IMR-90 (cell line): ENCODE data around the gene CAMLG. TPM values are rescaled to one million over a fixed set of nuclear protein-coding genes. Genes with fewer than 3 reads are reported as not detected.

ENCODE experiments used
- ATAC-seq: fragments of 200-7000 bp; cut with Tn5 transposase; 2 replicates; pipeline ENCODE4 v1.9.1; 2020; ENCODE audit warnings: low read depth, mild to moderate bottlenecking, moderate library complexity
- BruUV-seq: library from RNA; stranded (reverse); fragments of 400-500 nt; replicated peaks from 2 replicates; lab custom pipeline; 2021; lab: Mats Ljungman, UMichigan
- CTCF ChIA-PET: fragments of 300-600 bp; formaldehyde crosslinking; extraction: SDS; loops from one replicate; lab custom pipeline; 2021; ENCODE audit warnings: antibody characterized with exemption; lab: Yijun Ruan, JAX
- POLR2A ChIA-PET: fragments of 300-600 bp; sonication (Branson Sonifier 250); formaldehyde crosslinking; loops from one replicate; lab custom pipeline; 2022; ENCODE audit warnings: antibody characterized with exemption; ENCODE audit not compliant: unreplicated experiment; lab: Charles Lee
- DNase-seq: peaks from one replicate; pipeline ENCODE4 v3.0.0; 2013
- H2AFZ ChIP-seq: replicated peaks from 2 replicates; pipeline ENCODE3; 2013; ENCODE audit warnings: low read length, mild to moderate bottlenecking; ENCODE audit not compliant: poor library complexity
- H2AK5ac ChIP-seq: 2 replicates; pipeline ENCODE4 v1.6.1; 2013; ENCODE audit warnings: low read depth, low read length, inconsistent platforms
- H2AK9ac ChIP-seq: replicated peaks from 2 replicates; pipeline ENCODE3; 2013; ENCODE audit warnings: mild to moderate bottlenecking, low read depth, low read length, moderate library complexity; ENCODE audit not compliant: poor library complexity
- H2BK120ac ChIP-seq: 2 replicates; pipeline ENCODE4 v1.6.1; 2013; ENCODE audit warnings: low read depth, low read length, inconsistent platforms
- H2BK15ac ChIP-seq: 3 replicates; pipeline ENCODE4 v1.6.1; 2013; ENCODE audit warnings: low read depth, low read length, inconsistent platforms
- H2BK20ac ChIP-seq: 2 replicates; pipeline ENCODE4 v1.6.1; 2013; ENCODE audit warnings: low read depth, mild to moderate bottlenecking, inconsistent platforms, low read length, moderate library complexity
- H2BK5ac ChIP-seq: 2 replicates; pipeline ENCODE4 v1.6.1; 2013; ENCODE audit warnings: mild to moderate bottlenecking, low read depth, low read length, inconsistent platforms; ENCODE audit not compliant: poor library complexity, severe bottlenecking
- H3K14ac ChIP-seq: replicated peaks from 2 replicates; pipeline ENCODE4 v1.6.1; 2013; ENCODE audit warnings: low read depth, low read length, inconsistent platforms
- H3K18ac ChIP-seq: 2 replicates; pipeline ENCODE4 v1.6.1; 2013; ENCODE audit warnings: low read depth, low read length, control low read depth
- H3K23ac ChIP-seq: 2 replicates; pipeline ENCODE4 v1.6.1; 2013; ENCODE audit warnings: low read depth, low read length, inconsistent platforms
- H3K27ac ChIP-seq: 2 replicates; pipeline ENCODE4 v1.5.1; 2013; ENCODE audit warnings: mild to moderate bottlenecking, control low read depth, low read length; ENCODE audit not compliant: insufficient read depth
- H3K27me3 ChIP-seq: 2 replicates; pipeline ENCODE4 v1.6.1; 2013; ENCODE audit warnings: low read length; ENCODE audit not compliant: control insufficient read depth, insufficient read depth
- H3K36me3 ChIP-seq: 2 replicates; pipeline ENCODE4 v1.6.1; 2013; ENCODE audit warnings: low read length, mixed read lengths; ENCODE audit not compliant: control insufficient read depth, insufficient read depth
- H3K4ac ChIP-seq: 2 replicates; pipeline ENCODE4 v1.6.1; 2013; ENCODE audit warnings: low read depth, low read length, inconsistent platforms
- H3K4me1 ChIP-seq: 2 replicates; pipeline ENCODE4 v1.6.1; 2013; ENCODE audit warnings: low read length, mixed read lengths; ENCODE audit not compliant: control insufficient read depth, insufficient read depth
- H3K4me2 ChIP-seq: 2 replicates; pipeline ENCODE4 v1.6.1; 2013; ENCODE audit warnings: low read depth, mild to moderate bottlenecking, control low read depth, low read length, moderate library complexity
- H3K4me3 ChIP-seq: 2 replicates; pipeline ENCODE4 v1.5.1; 2013; ENCODE audit warnings: low read depth, mild to moderate bottlenecking, control low read depth, low read length, moderate library complexity; ENCODE audit not compliant: insufficient read depth
- H3K56ac ChIP-seq: 2 replicates; pipeline ENCODE4 v1.6.1; 2013; ENCODE audit warnings: low read length, inconsistent platforms; ENCODE audit not compliant: insufficient read depth; ENCODE audit errors: extremely low read depth
- H3K79me1 ChIP-seq, 2 experiments: 2 replicates each; pipeline ENCODE4 v1.6.1; 2013; ENCODE audit warnings: low read length in 2 of 2, inconsistent platforms in 1 of 2, low read depth in 1 of 2
- H3K9ac ChIP-seq: 2 replicates; pipeline ENCODE4 v1.6.1; 2013; ENCODE audit warnings: low read depth, low read length, control low read depth
- H3K9me1 ChIP-seq: 2 replicates; pipeline ENCODE4 v1.6.1; 2013; ENCODE audit warnings: low read length, inconsistent platforms; ENCODE audit not compliant: insufficient read depth
- H3K9me3 ChIP-seq: 2 replicates; pipeline ENCODE4 v1.6.1; 2013; ENCODE audit warnings: low read length; ENCODE audit not compliant: control insufficient read depth, insufficient read depth
- H4K20me1 ChIP-seq: 2 replicates; pipeline ENCODE4 v1.6.1; 2013; ENCODE audit warnings: low read length, inconsistent platforms; ENCODE audit not compliant: insufficient read depth
- H4K5ac ChIP-seq: 2 replicates; pipeline ENCODE4 v1.6.1; 2013; ENCODE audit warnings: mild to moderate bottlenecking, low read depth, low read length, control low read depth
- H4K8ac ChIP-seq, 2 experiments: 2 replicates each; pipeline ENCODE4 v1.6.1; 2013; ENCODE audit warnings: low read depth in 2 of 2, low read length in 2 of 2, control low read depth in 1 of 2, inconsistent platforms in 1 of 2
- H4K91ac ChIP-seq: 2 replicates; pipeline ENCODE4 v1.6.1; 2013; ENCODE audit warnings: low read depth, low read length, inconsistent platforms; ENCODE audit not compliant: insufficient read depth
- BHLHE40 ChIP-seq: fragments of 150-350 bp; IDR thresholded peaks from 2 replicates; pipeline ENCODE4 v1.6.1; 2016; ENCODE audit warnings: mild to moderate bottlenecking, low read depth, low read length
- ELK1 ChIP-seq: fragments of 150-350 bp; IDR thresholded peaks from 2 replicates; pipeline ENCODE4 v1.6.1; 2016; ENCODE audit warnings: low read depth, mild to moderate bottlenecking, low read length, moderate library complexity, borderline replicate concordance
- MAFK ChIP-seq: IDR thresholded peaks from 2 replicates; pipeline ENCODE4 v1.6.1; 2012; ENCODE audit warnings: low read depth, low read length, improper control_type of control experiment
- POLR2A ChIP-seq: IDR thresholded peaks from 2 replicates; pipeline ENCODE4 v1.6.1; 2012; ENCODE audit warnings: mild to moderate bottlenecking, low read depth, low read length
- RAD21 ChIP-seq: IDR thresholded peaks from 2 replicates; pipeline ENCODE4 v1.6.1; 2012; ENCODE audit warnings: low read length, improper control_type of control experiment
- RCOR1 ChIP-seq: IDR thresholded peaks from 2 replicates; pipeline ENCODE4 v1.6.1; 2012; ENCODE audit warnings: mild to moderate bottlenecking, low read length, improper control_type of control experiment; ENCODE audit not compliant: insufficient replicate concordance
- RFX5 ChIP-seq: IDR thresholded peaks from 2 replicates; pipeline ENCODE4 v1.8.0; 2012; ENCODE audit warnings: low read depth, mild to moderate bottlenecking, low read length, moderate library complexity
- SMC3 ChIP-seq: fragments of 150-350 bp; IDR thresholded peaks from 2 replicates; pipeline ENCODE4 v1.6.1; 2016; ENCODE audit warnings: low read depth, mild to moderate bottlenecking, antibody characterized with exemption, low read length, moderate library complexity
- USF2 ChIP-seq: fragments of 150-350 bp; IDR thresholded peaks from 2 replicates; pipeline ENCODE4 v1.6.1; 2017; ENCODE audit warnings: mild to moderate bottlenecking, antibody characterized with exemption, low read length, low read depth
- WGBS, 2 experiments: methylation state at CpG; one replicate each; pipeline versions ENCODE4 v1.1.5 to v1.1.7; 2013; ENCODE audit warnings: missing lambda C conversion rate in 2 of 2; ENCODE audit not compliant: insufficient read length in 1 of 2; ENCODE audit errors: extremely low coverage in 2 of 2; 5-methylcytosine and 5-hydroxymethylcytosine counted together
- dilution Hi-C: fragments of 300-500 bp; cut with HindIII; formaldehyde crosslinking; loops from one replicate; pipeline ENCODE4 v1.14.3; 2018; ENCODE audit warnings: low sequenced_read_pairs; ENCODE audit not compliant: unreplicated experiment
- in situ Hi-C: fragments of 300-500 bp; cut with MboI; formaldehyde crosslinking; loops from 3 replicates; pipeline ENCODE4 v1.14.3; 2019; ENCODE audit warnings: low sequenced_read_pairs, inconsistent platforms, mixed read lengths
- intact Hi-C: fragments of 100-400 bp; cut with micrococcal nuclease; formaldehyde crosslinking; loops from 2 replicates; pipeline ENCODE4 v1.10.0; 2022
- polyA plus RNA-seq, 3 experiments: library from polyadenylated mRNA; depleted of rRNA; stranded (reverse); fragments of >200 nt; gene quantifications; 2 replicates each; pipeline ENCODE4 v1.2.3, GENCODE V29; 2012; ENCODE audit warnings: low replicate concordance in 1 of 3
- total RNA-seq: library from RNA; depleted of rRNA; stranded (reverse); fragments of >200 nt; gene quantifications from 2 replicates; pipeline ENCODE4 v1.2.3, GENCODE V29; 2012

The CAMLG gene
- total and polyA plus RNA-seq, 2 of the 4 experiments (the other 2 are of a cell fraction) = 11.9 to 13.1 TPM

GRCh38 chr5:134794082-134794481 lies 55.7 kb downstream of the CAMLG start:
- TF ChIP-seq RAD21 = no peak
- TF ChIP-seq RCOR1 = no peak
- TF ChIP-seq POLR2A = no peak
- TF ChIP-seq SMC3 = no peak
- TF ChIP-seq USF2 = no peak
- TF ChIP-seq MAFK = no peak
- TF ChIP-seq BHLHE40 = no peak
- TF ChIP-seq ELK1 = no peak
- TF ChIP-seq RFX5 = no peak
- H2BK5ac ChIP-seq = no peak overlapping the region
- no peak overlapping the region for H3K9ac ChIP-seq
- H2AK5ac ChIP-seq = no peak overlapping the region
- no peak overlapping the region for H3K27ac ChIP-seq
- no peak overlapping the region for H3K18ac ChIP-seq
- H3K4me2 ChIP-seq = no peak overlapping the region
- dilution Hi-C loops = no loop called here
- DNase-seq = peak; percentile 16
- no peak overlapping the region for H2AFZ ChIP-seq
- no peak overlapping the region for H4K8ac ChIP-seq
- no TSS peak for BruUV-seq
- WGBS, 2 experiments = 100% methylated on average over 1 of the region's 2 CpGs; no CpG with 5 or more reads in 1 of the 2 experiments
- no peaks in the 10 kb centered on the region; the same call in 1 of the 2 replicates for H4K20me1 ChIP-seq
- H3K79me1 ChIP-seq = peaks cover 3 to 8% of the 10 kb centered on the region in 2 experiments; a peak in 3 of 4 replicates
- H2BK15ac ChIP-seq = no peak overlapping the region
- no peak overlapping the region for H3K4me3 ChIP-seq
- POLR2A ChIA-PET = no interaction called here
- H3K9me1 ChIP-seq = 0 out of 2 replicates have a peak, but pooled peaks cover 3% of the 10 kb centered on the region
- H3K4me1 ChIP-seq = peaks cover 2% of the 10 kb centered on the region; the same call in 1 of the 2 replicates
- H3K36me3 ChIP-seq = peaks cover 45% of the 10 kb centered on the region
- H4K5ac ChIP-seq = no peak overlapping the region
- no peak overlapping the region for H3K56ac ChIP-seq
- intact Hi-C loops = loop anchor here (10.0 kb wide), 1 partner anchor 109 kb away; no protein-coding TSS in a partner anchor
- no peak; the same call in 1 of the 2 replicates for ATAC-seq
- H3K14ac ChIP-seq = no peak overlapping the region
- H4K91ac ChIP-seq = no peak overlapping the region
- no peak overlapping the region for H3K4ac ChIP-seq
- no peaks in the 10 kb centered on the region for H3K27me3 ChIP-seq
- H3K9me3 ChIP-seq = no peaks in the 10 kb centered on the region
- H3K23ac ChIP-seq = no peak overlapping the region
- H2BK120ac ChIP-seq = no peak overlapping the region
- H2BK20ac ChIP-seq = no peak overlapping the region
- CTCF ChIA-PET = no interaction called here
- H2AK9ac ChIP-seq = no peak overlapping the region
- in situ Hi-C loops = no loop called here
